ENCODE measurements around the gene ATF3.

DNA sequence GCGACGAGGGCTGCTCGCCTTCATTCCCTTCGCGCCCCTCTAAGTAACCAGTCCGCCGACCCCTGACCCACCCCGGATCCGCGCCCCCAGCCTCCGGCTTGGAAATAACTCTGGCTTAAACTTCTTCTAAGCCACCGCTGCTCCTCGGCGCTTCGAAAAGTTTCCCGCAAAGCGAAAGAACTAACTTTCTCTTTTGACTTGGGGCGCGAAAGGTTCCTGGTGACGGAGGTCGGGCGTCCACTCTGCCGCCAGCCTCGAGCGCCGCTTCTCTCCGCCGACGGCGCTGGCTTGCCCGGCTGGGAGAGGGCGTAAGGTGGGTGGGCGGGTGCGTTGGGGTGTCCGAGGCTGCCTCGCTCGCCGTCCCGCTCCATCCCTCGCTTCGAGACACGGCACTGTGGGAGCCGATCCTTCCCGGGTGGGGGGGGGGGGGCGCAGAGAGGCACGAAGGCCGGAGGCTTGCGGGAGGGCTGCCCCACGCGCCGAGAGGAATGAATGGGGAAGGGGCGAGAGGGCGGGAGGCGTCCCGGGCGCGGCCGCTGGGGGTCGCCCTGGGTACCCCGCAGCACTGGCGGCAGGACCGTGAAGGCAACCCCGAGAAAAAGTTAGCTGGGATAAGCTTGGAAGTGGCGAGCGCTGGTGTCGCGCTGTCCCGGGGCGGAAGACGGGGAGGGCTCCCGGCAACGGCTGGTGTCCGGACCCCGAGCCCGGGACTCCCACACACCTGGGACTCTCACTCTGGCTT is 569 bp downstream of the ATF3 start:
- TF ChIP-seq, protein P1, sequence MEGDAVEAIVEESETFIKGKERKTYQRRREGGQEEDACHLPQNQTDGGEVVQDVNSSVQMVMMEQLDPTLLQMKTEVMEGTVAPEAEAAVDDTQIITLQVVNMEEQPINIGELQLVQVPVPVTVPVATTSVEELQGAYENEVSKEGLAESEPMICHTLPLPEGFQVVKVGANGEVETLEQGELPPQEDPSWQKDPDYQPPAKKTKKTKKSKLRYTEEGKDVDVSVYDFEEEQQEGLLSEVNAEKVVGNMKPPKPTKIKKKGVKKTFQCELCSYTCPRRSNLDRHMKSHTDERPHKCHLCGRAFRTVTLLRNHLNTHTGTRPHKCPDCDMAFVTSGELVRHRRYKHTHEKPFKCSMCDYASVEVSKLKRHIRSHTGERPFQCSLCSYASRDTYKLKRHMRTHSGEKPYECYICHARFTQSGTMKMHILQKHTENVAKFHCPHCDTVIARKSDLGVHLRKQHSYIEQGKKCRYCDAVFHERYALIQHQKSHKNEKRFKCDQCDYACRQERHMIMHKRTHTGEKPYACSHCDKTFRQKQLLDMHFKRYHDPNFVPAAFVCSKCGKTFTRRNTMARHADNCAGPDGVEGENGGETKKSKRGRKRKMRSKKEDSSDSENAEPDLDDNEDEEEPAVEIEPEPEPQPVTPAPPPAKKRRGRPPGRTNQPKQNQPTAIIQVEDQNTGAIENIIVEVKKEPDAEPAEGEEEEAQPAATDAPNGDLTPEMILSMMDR (IDR thresholded peaks at IDR 0.05): no peak
- no peak for TF ChIP-seq POLR2A (IDR thresholded peaks at IDR 0.05)

All from lower leg skin (tissue), 3 donors.